ENCODE data around the gene NHSL2. TPM values are rescaled to one million over a fixed set of nuclear protein-coding genes. Genes with fewer than 3 reads are reported as not detected.

The NHSL2 gene
- total and polyA plus RNA-seq, 7 donors = 0.30 to 4.4 (median 1.9) TPM

DNA sequence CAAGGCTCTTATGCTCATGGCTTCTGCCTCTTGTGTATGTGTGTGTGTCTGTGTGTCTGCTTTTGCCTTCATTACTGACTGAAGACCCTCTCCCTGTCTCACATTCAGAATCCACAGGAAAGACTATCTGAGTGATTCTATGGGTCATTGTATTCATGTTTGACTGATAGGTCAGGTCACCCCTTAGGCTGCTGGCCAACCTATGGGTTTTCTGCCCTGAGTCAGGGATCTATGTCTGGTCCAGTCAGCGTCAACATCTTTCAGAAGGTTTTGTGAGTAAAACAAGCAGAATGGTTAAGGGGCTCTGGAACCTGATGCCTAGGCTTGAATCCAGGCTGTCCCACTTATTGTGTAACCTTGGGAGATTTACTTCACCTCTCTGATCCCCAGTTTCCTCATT, 30.5 kb downstream of the NHSL2 start:
- WGBS, 3 donors = 91 to 100% (median 100%) methylated on average over 1 of the region's 1 CpG
- TF ChIP-seq, protein P1, sequence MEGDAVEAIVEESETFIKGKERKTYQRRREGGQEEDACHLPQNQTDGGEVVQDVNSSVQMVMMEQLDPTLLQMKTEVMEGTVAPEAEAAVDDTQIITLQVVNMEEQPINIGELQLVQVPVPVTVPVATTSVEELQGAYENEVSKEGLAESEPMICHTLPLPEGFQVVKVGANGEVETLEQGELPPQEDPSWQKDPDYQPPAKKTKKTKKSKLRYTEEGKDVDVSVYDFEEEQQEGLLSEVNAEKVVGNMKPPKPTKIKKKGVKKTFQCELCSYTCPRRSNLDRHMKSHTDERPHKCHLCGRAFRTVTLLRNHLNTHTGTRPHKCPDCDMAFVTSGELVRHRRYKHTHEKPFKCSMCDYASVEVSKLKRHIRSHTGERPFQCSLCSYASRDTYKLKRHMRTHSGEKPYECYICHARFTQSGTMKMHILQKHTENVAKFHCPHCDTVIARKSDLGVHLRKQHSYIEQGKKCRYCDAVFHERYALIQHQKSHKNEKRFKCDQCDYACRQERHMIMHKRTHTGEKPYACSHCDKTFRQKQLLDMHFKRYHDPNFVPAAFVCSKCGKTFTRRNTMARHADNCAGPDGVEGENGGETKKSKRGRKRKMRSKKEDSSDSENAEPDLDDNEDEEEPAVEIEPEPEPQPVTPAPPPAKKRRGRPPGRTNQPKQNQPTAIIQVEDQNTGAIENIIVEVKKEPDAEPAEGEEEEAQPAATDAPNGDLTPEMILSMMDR (IDR thresholded peaks at IDR 0.05) = no peak
- intact Hi-C loops (cut with DNase I) = no loop called here
- no peaks in the 10 kb centered on the region for H3K36me3 ChIP-seq (ENCODE audit: insufficient read depth in 1 of 2, low read depth in 1 of 2)
- H3K4me3 ChIP-seq = no peak overlapping the region
- no peaks in the 10 kb centered on the region for H3K9me3 ChIP-seq
- no peaks in the 10 kb centered on the region for H3K4me1 ChIP-seq
- ATAC-seq (no peak), DNase-seq (no peak)
- peaks cover 0 to 20% (median 0%) of the 10 kb centered on the region in 3 donors for H3K27me3 ChIP-seq (ENCODE audit: insufficient read depth in 3 of 3, low read length in 2 of 3)
- no peak overlapping the region for H3K27ac ChIP-seq

DNA sequence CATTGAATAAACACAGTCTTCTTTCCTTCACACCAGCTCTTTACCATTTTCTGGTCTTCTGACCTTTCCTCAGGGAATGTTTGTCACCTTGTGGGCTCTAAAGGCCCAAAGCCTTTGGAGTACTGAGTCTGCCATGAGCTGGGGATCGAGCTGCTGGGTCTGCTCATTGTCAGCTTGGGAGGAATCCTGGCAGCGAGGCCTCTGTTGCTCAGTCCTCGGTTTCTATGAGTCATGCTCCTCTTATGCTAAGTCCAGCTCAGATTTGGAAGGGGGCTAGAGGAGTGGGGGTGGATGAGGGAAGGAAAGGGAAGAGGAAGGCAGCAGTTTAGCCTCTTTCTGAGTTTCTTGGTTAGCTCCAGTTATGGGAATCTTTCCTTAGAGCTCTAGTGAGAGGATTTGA, 31.1 kb downstream of the NHSL2 start:
- peaks cover 0 to 19% (median 0%) of the 10 kb centered on the region in 3 donors for H3K27me3 ChIP-seq (ENCODE audit: insufficient read depth in 3 of 3, low read length in 2 of 3)
- no peaks in the 10 kb centered on the region for H3K9me3 ChIP-seq
- H3K4me1 ChIP-seq = no peaks in the 10 kb centered on the region
- intact Hi-C loops (cut with DNase I) = no loop called here
- H3K36me3 ChIP-seq (ENCODE audit: insufficient read depth in 1 of 2, low read depth in 1 of 2) = no peaks in the 10 kb centered on the region
- peak; percentile 37 to 55 for DNase-seq
- no peak overlapping the region for H3K4me3 ChIP-seq
- ATAC-seq = peak in 1 of 4 donors; percentile 53
- 22 to 42% (median 35%) methylated on average over 3 of the region's 3 CpGs for WGBS, 3 donors
- TF ChIP-seq, protein P1 (IDR thresholded peaks at IDR 0.05) = no peak
- H3K27ac ChIP-seq = no peak overlapping the region

DNA sequence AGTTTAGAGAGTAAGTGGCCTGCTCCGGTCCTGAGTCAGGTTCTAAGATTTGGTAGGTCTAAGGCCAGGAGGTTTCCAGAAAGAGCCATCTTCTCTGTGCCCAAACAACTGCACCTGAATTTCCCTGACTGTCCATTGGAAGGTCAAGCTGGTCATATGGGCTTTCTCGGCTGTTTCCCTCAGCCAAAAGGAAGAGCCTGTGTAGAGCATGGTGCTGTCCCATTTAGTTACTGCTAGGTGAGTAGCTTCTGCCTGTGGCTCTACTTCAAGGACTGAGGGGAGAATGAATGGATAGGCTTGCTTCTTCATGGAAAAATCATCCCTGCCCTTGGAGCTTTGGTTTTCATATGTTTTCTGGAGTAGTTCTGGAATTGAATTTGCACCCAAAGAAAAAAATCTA, 33.7 kb downstream of the NHSL2 start:
- Histone ChIP-seq H3K4me3 (no peak overlapping the region), H3K9me3 (no peaks in the 10 kb centered on the region), H3K36me3 (ENCODE audit: insufficient read depth in 1 of 2, low read depth in 1 of 2) (no peaks in the 10 kb centered on the region), H3K4me1 (no peaks in the 10 kb centered on the region), H3K27me3 (ENCODE audit: insufficient read depth in 3 of 3, low read length in 2 of 3) (peaks cover 0 to 26% (median 0%) of the 10 kb centered on the region in 3 donors), H3K27ac (no peak overlapping the region)
- TF ChIP-seq, protein P1 (IDR thresholded peaks at IDR 0.05) = no peak
- no peak for DNase-seq
- intact Hi-C loops (cut with DNase I) = no loop called here
- 81 to 94% (median 92%) methylated on average over 2 of the region's 2 CpGs for WGBS, 3 donors
- ATAC-seq = no peak

GRCh38 chrX:71945237-71945805, 34.7 kb downstream of the NHSL2 start:
- Histone ChIP-seq H3K4me3 (no peak overlapping the region), H3K36me3 (ENCODE audit: insufficient read depth in 1 of 2, low read depth in 1 of 2) (no peaks in the 10 kb centered on the region), H3K27me3 (ENCODE audit: insufficient read depth in 3 of 3, low read length in 2 of 3) (peaks cover 0 to 19% (median 0%) of the 10 kb centered on the region in 3 donors), H3K9me3 (no peaks in the 10 kb centered on the region), H3K4me1 (no peaks in the 10 kb centered on the region), H3K27ac (no peak overlapping the region)
- no peak for DNase-seq
- intact Hi-C loops (cut with DNase I) = no loop called here
- 51 to 70% (median 63%) methylated on average over 8 of the region's 8 CpGs for WGBS, 3 donors
- TF ChIP-seq, protein P1 (IDR thresholded peaks at IDR 0.05) = no peak
- no peak for ATAC-seq

- WGBS, 3 donors = 80 to 90% (median 84%) methylated on average over 7 to 8 of the region's 8 CpGs
- ATAC-seq (no peak), DNase-seq (no peak)
- Histone ChIP-seq H3K36me3 (ENCODE audit: insufficient read depth in 1 of 2, low read depth in 1 of 2) (no peaks in the 10 kb centered on the region), H3K4me1 (no peaks in the 10 kb centered on the region), H3K9me3 (no peaks in the 10 kb centered on the region), H3K27ac (no peak overlapping the region), H3K4me3 (no peak overlapping the region), H3K27me3 (ENCODE audit: insufficient read depth in 3 of 3, low read length in 2 of 3) (peaks cover 0 to 15% (median 0%) of the 10 kb centered on the region in 3 donors)
- TF ChIP-seq, protein P1 (IDR thresholded peaks at IDR 0.05) = no peak
- intact Hi-C loops (cut with DNase I) = no loop called here
Measured at GRCh38 chrX:71949363-71949762, 38.7 kb downstream of the NHSL2 start.
